ENCODE results near the gene LACTBL1.
"Not testable (repeated sequence)": the region's sequence is repeated elsewhere in the genome, so short reads cannot be mapped to it uniquely, and the experiment has no call there.

The LACTBL1 gene

GRCh38 chr1:22976127-22976460 is 3.4 kb upstream of the LACTBL1 start:
- no peak for DNase-seq

GRCh38 chr1:22975694-22976093 is 3.0 kb upstream of the LACTBL1 start:
- DNase-seq: no peak

- no peak for DNase-seq
Measured at GRCh38 chr1:22971611-22972405, 858 bp downstream of the LACTBL1 start.

- DNase-seq: no peak
Measured at GRCh38 chr1:22971161-22971560, 1.5 kb downstream of the LACTBL1 start.

GRCh38 chr1:22970096-22970495 is 2.6 kb downstream of the LACTBL1 start:
- no peak for DNase-seq

- no peak for DNase-seq
Measured at GRCh38 chr1:22969304-22969709, 3.4 kb downstream of the LACTBL1 start.

GRCh38 chr1:22967833-22968232 is 4.8 kb downstream of the LACTBL1 start:
- no peak for DNase-seq

GRCh38 chr1:22966309-22966708 is 6.4 kb downstream of the LACTBL1 start:
- no peak for DNase-seq

GRCh38 chr1:22963044-22963677 is 9.5 kb downstream of the LACTBL1 start:
- no peak for DNase-seq

GRCh38 chr1:22962558-22962957 is 10.1 kb downstream of the LACTBL1 start:
- DNase-seq: no peak

- no peak for DNase-seq
Measured at GRCh38 chr1:22959545-22960360, 12.9 kb downstream of the LACTBL1 start.

- no peak for DNase-seq
Measured at GRCh38 chr1:22958556-22958955, 14.1 kb downstream of the LACTBL1 start.

- DNase-seq: no peak
Measured at GRCh38 chr1:22957066-22957465, 15.6 kb downstream of the LACTBL1 start.

- no peak for DNase-seq
Measured at GRCh38 chr1:22955146-22955545, 17.5 kb downstream of the LACTBL1 start.

GRCh38 chr1:22953740-22954141 is 18.9 kb downstream of the LACTBL1 start:
- DNase-seq: no peak

- DNase-seq: no peak
Measured at GRCh38 chr1:22953057-22953739, 19.5 kb downstream of the LACTBL1 start.

- DNase-seq: no peak
Measured at GRCh38 chr1:22952694-22953056, 20.0 kb downstream of the LACTBL1 start.

GRCh38 chr1:22951796-22952195 is 20.9 kb downstream of the LACTBL1 start:
- no peak for DNase-seq

- no peak for DNase-seq
Measured at GRCh38 chr1:22949822-22950331, 22.8 kb downstream of the LACTBL1 start.

- not testable (repeated sequence) for DNase-seq
Measured at GRCh38 chr1:22945171-22945570, 27.5 kb downstream of the LACTBL1 start.

GRCh38 chr1:22944346-22945055 is 28.2 kb downstream of the LACTBL1 start:
- DNase-seq: no peak

GRCh38 chr1:22941257-22941656 is 31.4 kb downstream of the LACTBL1 start:
- DNase-seq: no peak
